GM04503 (cell line): ENCODE results near the gene DCAF4.
A peak's percentile ranks its signal among the peaks of the same experiment; 100 is the strongest.

Experiments
- DNase-seq: peaks from one replicate; pipeline ENCODE4 v3.0.0-alpha.2; 2012; ENCODE audit warnings: low read depth

Gene DCAF4

DNA sequence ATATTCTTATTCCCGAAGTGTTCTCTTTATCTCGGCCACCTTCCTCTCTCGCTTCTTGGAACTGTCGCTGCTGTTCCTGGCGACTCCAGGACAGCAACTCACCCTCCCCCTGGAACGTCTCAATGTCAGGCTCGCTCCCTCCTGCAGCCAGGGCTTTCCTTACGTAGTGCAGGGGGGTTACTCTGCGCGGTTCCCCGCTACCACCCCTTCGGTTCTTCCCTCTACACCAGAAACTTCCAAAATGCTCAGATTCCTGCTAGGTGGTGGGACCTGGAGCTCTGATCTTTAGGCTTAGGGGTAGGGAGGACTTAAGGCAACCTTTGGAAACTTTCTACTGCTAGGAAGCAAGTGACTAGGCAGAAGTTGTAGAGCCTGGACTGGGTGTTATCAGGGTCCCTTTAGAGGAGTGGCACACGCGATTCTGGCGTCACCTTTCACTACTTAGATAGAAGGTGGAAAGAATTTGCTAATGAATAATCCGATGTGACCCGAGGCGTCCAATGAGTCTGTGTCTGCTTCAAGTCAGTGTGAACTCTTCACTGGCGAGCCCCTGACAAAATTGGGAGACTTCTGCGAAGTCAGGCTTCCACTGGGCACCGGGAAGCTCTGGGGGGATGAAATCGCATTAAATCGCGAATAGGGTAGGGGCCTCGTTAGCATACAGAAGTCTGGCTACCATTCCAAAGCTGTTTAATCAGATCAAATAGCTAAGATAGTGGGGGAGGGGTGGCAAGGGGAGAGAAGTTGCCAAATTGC lies 31.5 kb upstream of the DCAF4 start:
- no peak for DNase-seq

DNA sequence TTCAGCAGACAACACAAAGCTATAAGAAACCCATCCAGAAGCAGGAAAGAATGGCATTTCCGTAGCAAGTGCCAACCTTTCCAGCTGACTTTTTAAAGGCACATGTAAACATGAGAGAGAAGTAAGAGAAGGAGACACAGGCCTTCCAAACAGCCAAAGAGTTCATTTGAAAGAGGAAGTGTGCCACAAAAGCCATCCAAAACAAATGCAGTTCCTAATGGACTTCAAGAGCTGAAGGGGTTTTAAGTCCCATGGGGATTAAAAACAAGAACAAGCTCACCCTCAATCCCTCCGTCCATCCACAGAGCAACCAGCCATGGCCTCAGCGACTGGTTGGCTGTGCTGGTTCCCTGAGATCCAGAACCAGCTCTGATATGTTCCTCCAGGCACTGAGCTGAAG lies 27.8 kb upstream of the DCAF4 start:
- no peak for DNase-seq

DNA sequence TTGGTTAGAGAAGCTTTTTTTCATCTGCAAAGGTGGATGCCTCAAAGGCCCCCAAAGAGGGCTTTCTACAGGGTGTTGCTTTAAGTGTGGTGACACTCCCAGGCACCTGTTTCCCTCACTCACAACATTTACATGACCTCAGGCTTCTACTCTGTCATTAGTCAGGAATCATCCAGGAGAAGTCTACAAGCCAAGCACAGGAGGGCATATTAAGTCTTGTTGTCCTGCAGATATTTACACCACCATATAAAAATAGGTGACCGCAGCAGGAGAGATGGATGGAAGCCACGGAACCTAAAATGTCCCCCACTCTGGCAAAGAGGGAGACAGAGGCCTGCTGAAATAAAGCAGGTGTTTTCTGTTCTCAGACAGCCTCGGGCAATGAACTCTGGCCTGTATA lies 24.9 kb upstream of the DCAF4 start:
- DNase-seq: no peak

DNA sequence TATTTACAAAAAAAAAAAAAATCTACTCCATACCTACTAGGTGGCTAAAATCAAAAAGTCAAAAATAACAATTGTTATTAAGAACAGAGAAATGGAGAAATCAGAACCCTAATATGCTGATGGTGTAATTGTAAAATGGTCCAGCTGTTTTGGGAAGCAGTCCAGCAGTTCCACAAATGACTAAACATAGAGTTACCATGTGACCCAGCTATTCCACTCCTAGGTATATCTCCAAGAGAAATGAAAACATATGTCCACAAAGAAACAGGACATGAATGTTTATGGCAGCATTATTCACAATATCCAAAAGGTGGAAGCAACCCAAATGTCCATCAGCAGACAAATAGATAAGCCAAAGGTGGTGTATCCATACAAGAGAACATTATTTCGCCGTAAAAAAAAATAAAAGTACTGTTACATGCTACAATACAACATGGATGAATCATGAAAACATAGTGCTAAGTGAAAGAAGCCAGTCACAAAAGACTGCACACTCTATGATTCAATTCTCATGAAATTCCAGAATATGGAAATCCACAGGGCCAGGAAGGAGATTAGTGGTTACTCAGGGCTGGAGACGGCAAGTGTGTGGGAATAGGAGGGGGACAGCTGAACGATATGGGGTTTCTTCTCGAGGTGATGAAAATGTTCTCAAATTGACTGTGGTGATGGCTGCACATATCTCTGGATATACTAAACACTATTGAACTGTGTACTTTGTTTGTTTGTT lies 23.3 kb upstream of the DCAF4 start:
- no peak for DNase-seq

DNA sequence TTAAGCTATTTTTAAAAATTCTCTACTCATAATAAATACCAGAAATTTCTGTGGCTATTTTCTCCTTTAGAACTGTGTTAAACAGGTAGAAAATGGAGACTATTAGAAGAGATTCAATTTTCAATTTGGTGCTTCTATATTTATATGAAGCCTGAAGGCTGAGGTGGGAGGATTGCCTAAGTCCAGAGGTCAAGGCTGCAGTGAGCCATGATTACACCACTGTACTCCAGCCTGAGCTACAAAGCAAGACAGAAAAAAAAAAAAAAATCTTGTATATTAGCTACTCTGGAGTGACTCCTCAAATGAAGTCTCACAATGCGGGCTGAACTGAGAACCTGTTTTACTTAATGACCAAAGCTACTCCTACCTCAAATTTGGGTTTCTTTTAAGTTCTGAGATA lies 22.5 kb upstream of the DCAF4 start:
- DNase-seq: no peak

GRCh38 chr14:72904218-72904617 lies 22.0 kb upstream of the DCAF4 start:
- DNase-seq: no peak

- DNase-seq: no peak
Measured at GRCh38 chr14:72904840-72905561, 21.3 kb upstream of the DCAF4 start.

GRCh38 chr14:72906316-72906715 lies 19.9 kb upstream of the DCAF4 start:
- peak; percentile 85 for DNase-seq

- DNase-seq: no peak
Measured at GRCh38 chr14:72906879-72907278, 19.4 kb upstream of the DCAF4 start.

- DNase-seq: no peak
Measured at GRCh38 chr14:72907886-72908285, 18.4 kb upstream of the DCAF4 start.

DNA sequence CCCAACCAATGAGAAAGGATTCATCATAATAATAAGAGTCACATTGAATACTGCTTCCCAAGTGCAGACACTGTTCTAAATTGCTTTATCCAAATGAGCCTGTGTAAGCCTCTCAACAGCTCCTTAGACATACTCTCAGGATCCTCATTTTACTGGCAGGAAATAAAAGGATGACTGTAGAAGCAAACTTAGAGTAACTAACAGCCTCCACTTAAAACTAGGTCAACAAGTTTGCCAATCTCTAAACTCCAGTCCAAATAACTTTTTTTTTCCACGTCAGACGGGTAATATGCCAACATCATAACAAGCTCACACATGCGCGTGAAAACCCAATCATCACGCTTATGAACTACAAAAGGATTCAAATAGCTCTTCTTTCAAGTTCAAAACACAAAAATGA lies 17.1 kb upstream of the DCAF4 start:
- no peak for DNase-seq

- DNase-seq: no peak
Measured at GRCh38 chr14:72913809-72914208, 12.5 kb upstream of the DCAF4 start.

GRCh38 chr14:72916174-72916573 lies 10.1 kb upstream of the DCAF4 start:
- DNase-seq: no peak

DNA sequence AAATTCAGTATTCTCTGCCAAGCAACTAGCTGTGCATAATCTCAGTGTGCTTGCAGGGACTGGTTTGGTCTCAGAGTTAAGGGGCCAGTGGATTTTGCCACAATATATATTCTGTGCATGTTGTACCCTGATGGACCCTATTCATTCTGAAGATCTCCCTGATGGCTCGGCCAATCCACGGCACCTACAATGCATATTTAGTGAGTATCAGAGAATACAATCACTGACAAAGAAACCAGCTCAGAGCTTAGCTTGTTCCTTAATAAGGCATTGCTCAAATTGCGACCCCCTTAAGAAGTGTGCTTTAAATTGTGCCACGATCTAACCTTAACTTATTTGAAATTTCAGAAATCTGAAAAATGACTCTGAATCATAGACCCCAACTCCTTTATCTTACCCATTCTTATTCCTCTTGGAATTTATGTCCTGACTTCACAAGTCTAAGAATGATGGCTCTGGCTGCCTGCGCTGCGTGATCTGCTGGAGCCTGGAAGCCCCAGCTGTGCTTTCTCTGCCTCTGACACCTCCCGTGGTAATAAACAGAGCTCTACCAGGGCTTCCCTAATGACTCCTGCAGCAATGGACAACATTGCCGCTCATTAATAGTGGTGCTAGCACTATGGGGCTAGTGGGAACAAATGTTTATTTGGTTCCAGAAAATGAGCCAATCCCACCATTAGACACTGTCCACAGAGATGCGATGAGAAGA lies 9.0 kb upstream of the DCAF4 start:
- DNase-seq: no peak

DNA sequence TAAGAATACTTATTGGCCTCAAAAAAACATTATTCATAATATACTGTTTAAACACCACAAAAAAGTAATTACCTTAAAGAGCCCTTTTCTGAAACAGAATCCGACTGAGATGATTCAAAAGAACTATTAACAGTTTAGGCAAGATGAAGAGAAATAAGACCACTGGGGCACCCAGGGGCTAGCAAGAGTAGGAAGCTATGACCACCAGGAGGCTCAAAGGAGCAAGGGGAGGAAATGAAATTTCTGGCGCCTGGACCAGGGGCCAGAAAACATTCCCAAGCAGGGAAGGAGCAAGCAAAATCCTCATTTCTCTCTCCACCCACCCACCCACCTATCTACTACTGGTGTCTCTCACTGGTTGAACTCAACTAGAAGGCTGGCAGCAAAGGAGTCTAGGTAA lies 6.3 kb upstream of the DCAF4 start:
- DNase-seq: no peak

DNA sequence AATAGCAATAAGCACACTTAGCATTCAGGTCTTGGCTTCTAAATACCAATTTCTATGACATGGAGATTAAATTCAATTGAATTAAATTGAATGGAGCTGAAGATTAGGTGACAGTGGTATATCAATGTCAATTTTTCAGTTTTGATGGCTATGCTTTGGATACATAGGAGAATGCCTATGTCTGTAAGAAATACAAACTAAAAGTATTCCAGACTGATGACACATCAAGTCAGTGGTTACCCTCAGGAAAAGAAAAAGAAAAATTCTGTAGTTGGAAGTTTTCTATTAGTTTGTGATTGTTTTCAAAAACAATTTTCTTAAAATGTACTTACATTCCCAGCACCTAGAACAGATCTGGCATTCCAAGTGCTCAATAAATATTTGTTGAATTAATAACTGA lies 4.9 kb upstream of the DCAF4 start:
- DNase-seq: no peak

GRCh38 chr14:72924337-72924736 lies 1.9 kb upstream of the DCAF4 start:
- DNase-seq: no peak

GRCh38 chr14:72925171-72925759 lies 999 bp upstream of the DCAF4 start:
- no peak for DNase-seq

DNA sequence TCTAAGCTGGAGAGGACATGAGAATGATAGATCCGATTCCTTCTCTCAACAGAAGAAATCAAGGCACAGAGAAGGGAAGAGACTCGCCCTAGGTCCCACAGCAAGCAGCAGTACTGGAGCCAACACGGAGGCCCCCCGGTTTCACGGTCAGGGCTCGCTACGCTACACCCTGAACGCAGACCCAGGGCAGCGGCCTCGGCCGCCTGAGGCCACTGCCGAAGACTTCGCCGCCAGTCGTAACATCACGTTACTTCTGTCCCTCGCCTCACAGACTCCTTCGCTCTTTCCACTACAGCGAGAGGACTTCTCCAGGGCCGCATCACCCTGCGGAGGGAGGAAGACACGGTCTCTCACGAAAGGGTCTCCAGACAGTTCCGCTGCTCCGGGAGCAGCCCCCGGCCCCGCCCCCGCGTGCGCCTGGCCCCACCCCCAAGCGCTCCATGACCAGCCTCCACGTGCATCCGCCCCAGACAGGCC lies 411 bp upstream of the DCAF4 start:
- DNase-seq: no peak

- DNase-seq: no peak
Measured at GRCh38 chr14:72928872-72929271, 2.6 kb downstream of the DCAF4 start.

DNA sequence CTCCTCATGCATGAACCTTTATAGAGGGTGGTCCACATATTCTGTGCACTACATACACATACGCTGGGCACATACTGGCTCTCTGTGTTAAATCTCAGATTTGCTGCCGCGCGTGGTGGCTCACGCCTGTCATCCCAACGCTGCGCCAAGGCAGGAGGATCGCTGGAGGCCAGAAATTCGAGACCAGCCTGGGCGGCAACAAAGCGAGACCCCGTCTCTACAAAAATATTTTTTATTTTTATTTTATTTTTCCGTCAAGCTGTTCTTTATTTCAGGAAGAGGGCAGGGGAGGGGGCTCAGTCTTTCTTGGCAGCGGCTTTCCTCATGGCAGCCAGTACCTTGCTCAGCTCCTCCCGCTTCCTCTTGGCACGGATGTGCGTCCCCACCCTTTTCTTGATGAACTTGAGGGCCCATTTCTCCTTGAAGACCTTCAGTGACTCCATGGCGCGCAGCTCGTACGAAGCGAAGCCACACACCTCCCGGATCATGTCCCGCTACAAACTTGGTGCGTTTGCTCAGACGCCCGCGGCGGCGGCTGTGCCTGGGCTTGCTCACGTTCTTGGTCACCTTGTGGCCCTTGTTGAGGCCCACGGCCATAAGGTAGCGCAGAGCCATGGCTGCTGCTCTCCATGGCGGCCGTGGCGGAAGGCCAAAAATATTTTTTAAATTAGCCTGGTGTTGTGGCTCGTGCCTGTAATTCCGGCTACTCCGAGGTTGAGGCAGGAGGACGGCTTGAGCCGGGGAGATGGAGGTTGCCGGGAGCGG lies 3.2 kb downstream of the DCAF4 start:
- no peak for DNase-seq
